ENCODE data around the gene COPA. TPM values are rescaled to one million over a fixed set of nuclear protein-coding genes. Genes with fewer than 3 reads are reported as not detected.

COPA gene
- total and polyA plus RNA-seq, 2 donors (not counting 3 experiments of a cell fraction or from before 2014, with no cell fraction given) = 127 to 185 TPM

GRCh38 chr1:160247053-160247452, 96.0 kb downstream of the COPA start:
- FAIRE-seq (no peak), DNase-seq (ENCODE audit: low read depth, low spot score) (no peak)
- H3K4me3 ChIP-seq (replicated peaks in 1 of 3; ENCODE audit: insufficient read depth in 1 of 3, low read depth in 1 of 3, low read length in 3 of 3) = no peak overlapping the region
- no peaks in the 10 kb centered on the region for H3K9me1 ChIP-seq (replicated peaks; ENCODE audit: control insufficient read depth, extremely low read depth, insufficient read depth, low read length)
- no peak overlapping the region for H3K27ac ChIP-seq (ENCODE audit: insufficient read depth, low read depth, low read length)
- dilution Hi-C loops (cut with MboI; ENCODE audit: extremely low pct_ligation_motif_present, low sequenced_read_pairs) (no loop called here), intact Hi-C loops (cut with micrococcal nuclease) (no loop called here)
- H3K36me3 ChIP-seq (ENCODE audit: control insufficient read depth in 2 of 2, extremely low read depth in 1 of 2, insufficient read depth in 2 of 2, low read length in 2 of 2) = no peaks in the 10 kb centered on the region
- H2AFZ ChIP-seq (ENCODE audit: low read depth, low read length) = no peak overlapping the region
- H3K9ac ChIP-seq (replicated peaks; ENCODE audit: extremely low read depth, insufficient read depth, low read length) = no peak overlapping the region
- no peaks in the 10 kb centered on the region for H3K9me3 ChIP-seq (replicated peaks; ENCODE audit: control insufficient read depth, insufficient read depth, low read length)
- H3K79me2 ChIP-seq (ENCODE audit: control insufficient read depth, insufficient read depth, low read length) = peaks cover 44% of the 10 kb centered on the region
- BruUV-seq (replicated peaks) = no TSS peak
- ChIA-PET CTCF (interaction anchor here (7.5 kb wide), 1 partner anchor 54 kb away, joined by 61 read pairs; no protein-coding TSS in a partner anchor), POLR2A (interaction anchor here (0.6 kb wide), 1 partner anchor 23 kb away, joined by 3 read pairs; no protein-coding TSS in a partner anchor)
- H3K4me1 ChIP-seq (ENCODE audit: control insufficient read depth, extremely low read depth, insufficient read depth, low read length) = peaks cover 5% of the 10 kb centered on the region
- no peak for TF ChIP-seq MAX (IDR thresholded peaks at IDR 0.05; ENCODE audit: insufficient read depth, insufficient read length)
- no peak for TF ChIP-seq EZH2 (IDR thresholded peaks at IDR 0.05; ENCODE audit: borderline replicate concordance, low read depth, low read length, severe bottlenecking)
- no peak for TF ChIP-seq FOS (IDR thresholded peaks at IDR 0.05; ENCODE audit: borderline replicate concordance, insufficient read depth, low read length)
- no peak for TF ChIP-seq POLR2AphosphoS5 (IDR thresholded peaks at IDR 0.05; ENCODE audit: insufficient read depth, low read depth, low read length)
- no peak for TF ChIP-seq JUN (IDR thresholded peaks at IDR 0.05; ENCODE audit: borderline replicate concordance, insufficient read depth, insufficient read length, low read depth)
- TF ChIP-seq POLR2A (IDR thresholded peaks at IDR 0.05; ENCODE audit: low read depth, low read length) = no peak
- no peak for TF ChIP-seq MYC (IDR thresholded peaks at IDR 0.05; ENCODE audit: low read depth, low read length)
- H3K4me2 ChIP-seq (ENCODE audit: insufficient read depth, low read length) = no peak overlapping the region
- H3K27me3 ChIP-seq (ENCODE audit: control insufficient read depth in 2 of 2, insufficient read depth in 2 of 2, low read length in 2 of 2) = no peaks in the 10 kb centered on the region
- peaks cover 2% of the 10 kb centered on the region for H4K20me1 ChIP-seq (replicated peaks; ENCODE audit: control insufficient read depth, extremely low read depth, insufficient read depth, low read length)

- POLR2A ChIA-PET = no interaction called here
- no peak overlapping the region for H3K4me3 ChIP-seq (replicated peaks in 1 of 3; ENCODE audit: insufficient read depth in 1 of 3, low read depth in 1 of 3, low read length in 3 of 3)
- H4K20me1 ChIP-seq (replicated peaks; ENCODE audit: control insufficient read depth, extremely low read depth, insufficient read depth, low read length) = no peaks in the 10 kb centered on the region
- H3K9me1 ChIP-seq (replicated peaks; ENCODE audit: control insufficient read depth, extremely low read depth, insufficient read depth, low read length) = no peaks in the 10 kb centered on the region
- peaks cover 36% of the 10 kb centered on the region for H3K79me2 ChIP-seq (ENCODE audit: control insufficient read depth, insufficient read depth, low read length)
- CTCF ChIA-PET = interaction anchor here (0.8 to 7.5 kb wide), 6 partner anchors 16 to 160 kb away, joined by 3 to 61 read pairs (median 6); no protein-coding TSS in a partner anchor
- no peak for DNase-seq (ENCODE audit: low read depth, low spot score)
- TF ChIP-seq POLR2AphosphoS5 (IDR thresholded peaks at IDR 0.05; ENCODE audit: insufficient read depth, low read depth, low read length) (no peak), POLR2A (IDR thresholded peaks at IDR 0.05; ENCODE audit: low read depth, low read length) (no peak)
- H3K27me3 ChIP-seq (ENCODE audit: control insufficient read depth in 2 of 2, insufficient read depth in 2 of 2, low read length in 2 of 2) = no peaks in the 10 kb centered on the region
- dilution Hi-C loops (cut with MboI; ENCODE audit: extremely low pct_ligation_motif_present, low sequenced_read_pairs) (no loop called here), intact Hi-C loops (cut with micrococcal nuclease) (no loop called here)
- peaks cover 5% of the 10 kb centered on the region for H3K4me1 ChIP-seq (ENCODE audit: control insufficient read depth, extremely low read depth, insufficient read depth, low read length)
- H3K9ac ChIP-seq (replicated peaks; ENCODE audit: extremely low read depth, insufficient read depth, low read length) = no peak overlapping the region
- no peak overlapping the region for H3K4me2 ChIP-seq (ENCODE audit: insufficient read depth, low read length)
- no peak overlapping the region for H2AFZ ChIP-seq (ENCODE audit: low read depth, low read length)
- no peaks in the 10 kb centered on the region for H3K9me3 ChIP-seq (replicated peaks; ENCODE audit: control insufficient read depth, insufficient read depth, low read length)
- no TSS peak for BruUV-seq (replicated peaks)
- no peaks in the 10 kb centered on the region for H3K36me3 ChIP-seq (ENCODE audit: control insufficient read depth in 2 of 2, extremely low read depth in 1 of 2, insufficient read depth in 2 of 2, low read length in 2 of 2)
- FAIRE-seq = no peak
- H3K27ac ChIP-seq (ENCODE audit: insufficient read depth, low read depth, low read length) = no peak overlapping the region
These were observed 97.6 kb downstream of the COPA start for GRCh38 chr1:160245434-160245833.

All from endothelial cell of umbilical vein (primary cell).